Endothelial cell of umbilical vein (primary cell): ENCODE results near the gene ZNF816. TPM values are rescaled to one million over a fixed set of nuclear protein-coding genes. Genes with fewer than 3 reads are reported as not detected.

Experiments used
- BruUV-seq: library from RNA; stranded (reverse); fragments of 400-500 nt; replicated peaks from 2 replicates; lab custom pipeline; 2021; lab: Mats Ljungman, UMichigan
- CTCF ChIA-PET: fragments of 300-600, 350-600 bp; sonication (Branson Sonifier 250); formaldehyde crosslinking; loops from one replicate; lab custom pipeline; 2021; ENCODE audit warnings: antibody characterized with exemption, inconsistent platforms; lab: Charles Lee
- POLR2A ChIA-PET: fragments of 300-600, 350-600 bp; sonication (Branson Sonifier 250); formaldehyde crosslinking; loops from one replicate; lab custom pipeline; 2021; ENCODE audit warnings: antibody characterized with exemption, inconsistent platforms; lab: Charles Lee
- DNase-seq: peaks from one replicate; pipeline ENCODE4 v3.0.0-alpha.2; 2011; ENCODE audit warnings: low read depth, low spot score
- FAIRE-seq: peaks from 2 replicates; lab custom pipeline; 2011; peaks lifted over from hg19 to GRCh38; lab: Jason Lieb, UNC
- H2AFZ ChIP-seq: 2 replicates; pipeline ENCODE4 v1.6.0; 2012; ENCODE audit warnings: low read depth, low read length, control low read depth, inconsistent platforms
- H3K27ac ChIP-seq: 2 replicates; pipeline ENCODE4 v1.5.1; 2011; ENCODE audit warnings: low read depth, mild to moderate bottlenecking, control low read depth, low read length, moderate library complexity; ENCODE audit not compliant: insufficient read depth
- H3K27me3 ChIP-seq, 2 experiments: 2 replicates each; pipeline versions ENCODE4 v1.6.0 to v1.6.1; 2011; ENCODE audit warnings: low read length in 2 of 2, mixed read lengths in 1 of 2; ENCODE audit not compliant: control insufficient read depth in 2 of 2, insufficient read depth in 2 of 2
- H3K36me3 ChIP-seq, 2 experiments: 2 replicates in 1 of 2; 3 replicates in 1 of 2; pipeline ENCODE4 v1.5.1; 2011; ENCODE audit warnings: low read length in 2 of 2, mild to moderate bottlenecking in 1 of 2, moderate library complexity in 1 of 2; ENCODE audit not compliant: control insufficient read depth in 2 of 2, insufficient read depth in 2 of 2; ENCODE audit errors: extremely low read depth in 1 of 2
- H3K4me1 ChIP-seq: 3 replicates; pipeline ENCODE4 v1.5.1; 2011; ENCODE audit warnings: mild to moderate bottlenecking, low read length; ENCODE audit not compliant: control insufficient read depth, insufficient read depth; ENCODE audit errors: extremely low read depth
- H3K4me2 ChIP-seq: 2 replicates; pipeline ENCODE4 v1.6.1; 2011; ENCODE audit warnings: low read length, control low read depth, mixed read lengths; ENCODE audit not compliant: insufficient read depth
- H3K4me3 ChIP-seq, 3 experiments: fragments of 200-600 bp in 1 of 3; sonication (generic), shearing (Covaris generic) in 1 of 3; replicated peaks in 1 of 3; 2 replicates each; pipeline ENCODE4 v1.5.1; 2011 to 2016; ENCODE audit warnings: control low read depth in 3 of 3, low read length in 3 of 3, mild to moderate bottlenecking in 2 of 3, inconsistent platforms in 1 of 3, low read depth in 1 of 3, moderate library complexity in 1 of 3; ENCODE audit not compliant: insufficient read depth in 1 of 3
- H3K79me2 ChIP-seq: 2 replicates; pipeline ENCODE4 v1.6.0; 2012; ENCODE audit warnings: low read length, inconsistent platforms; ENCODE audit not compliant: control insufficient read depth, insufficient read depth
- H3K9ac ChIP-seq: replicated peaks from 2 replicates; pipeline ENCODE3; 2011; ENCODE audit warnings: low read length, control low read depth; ENCODE audit not compliant: insufficient read depth; ENCODE audit errors: extremely low read depth
- H3K9me1 ChIP-seq: replicated peaks from 3 replicates; pipeline ENCODE4 v1.6.0; 2011; ENCODE audit warnings: mild to moderate bottlenecking, low read length; ENCODE audit not compliant: control insufficient read depth, insufficient read depth; ENCODE audit errors: extremely low read depth
- H3K9me3 ChIP-seq: replicated peaks from 2 replicates; pipeline ENCODE4 v1.5.1; 2012; ENCODE audit warnings: low read length, inconsistent platforms; ENCODE audit not compliant: control insufficient read depth, insufficient read depth
- H4K20me1 ChIP-seq: replicated peaks from 2 replicates; pipeline ENCODE3; 2011; ENCODE audit warnings: mild to moderate bottlenecking, low read length; ENCODE audit not compliant: control insufficient read depth, insufficient read depth; ENCODE audit errors: extremely low read depth
- CTCF ChIP-seq, 2 donors: IDR thresholded peaks; 1 replicate in 1 of 2; 2 replicates in 1 of 2; pipeline ENCODE4 v1.5.1; 2011; ENCODE audit warnings: low read length in 2 of 2, mild to moderate bottlenecking in 2 of 2, moderate library complexity in 2 of 2, control low read depth in 1 of 2, inconsistent platforms in 1 of 2, low read depth in 1 of 2; ENCODE audit not compliant: insufficient read depth in 1 of 2; ENCODE audit errors: extremely low read depth in 1 of 2
- EZH2 ChIP-seq: IDR thresholded peaks from 2 replicates; pipeline ENCODE4 v1.6.1; 2012; ENCODE audit warnings: borderline replicate concordance, low read depth, mild to moderate bottlenecking, moderate library complexity, low read length, inconsistent platforms; ENCODE audit not compliant: severe bottlenecking
- FOS ChIP-seq: IDR thresholded peaks from 2 replicates; pipeline ENCODE4 v1.6.1; 2011; ENCODE audit warnings: mild to moderate bottlenecking, low read length, moderate library complexity, borderline replicate concordance; ENCODE audit not compliant: insufficient read depth
- GATA2 ChIP-seq: IDR thresholded peaks from 2 replicates; pipeline ENCODE4 v1.7.0; 2011; ENCODE audit warnings: low read depth, mild to moderate bottlenecking, moderate library complexity, mixed read lengths, low read length; ENCODE audit not compliant: insufficient read length, insufficient read depth
- JUN ChIP-seq: IDR thresholded peaks from 2 replicates; pipeline ENCODE4 v1.6.1; 2011; ENCODE audit warnings: borderline replicate concordance, low read depth; ENCODE audit not compliant: insufficient read length, insufficient read depth
- MAX ChIP-seq: IDR thresholded peaks from 2 replicates; pipeline ENCODE4 v1.6.1; 2011; ENCODE audit not compliant: insufficient read depth, insufficient read length
- MYC ChIP-seq: IDR thresholded peaks from one replicate; pipeline ENCODE4 v1.6.1; 2011; ENCODE audit warnings: mild to moderate bottlenecking, low read depth, low read length
- POLR2A ChIP-seq: IDR thresholded peaks from 2 replicates; pipeline ENCODE4 v1.6.1; 2012; ENCODE audit warnings: low read depth, mild to moderate bottlenecking, control low read depth, low read length
- POLR2AphosphoS5 ChIP-seq: IDR thresholded peaks from 2 replicates; pipeline ENCODE4 v1.6.1; 2012; ENCODE audit warnings: low read depth, mild to moderate bottlenecking, control low read depth, low read length, moderate library complexity; ENCODE audit not compliant: insufficient read depth
- dilution Hi-C: fragments of 300-500 bp; cut with MboI; formaldehyde crosslinking; loops from one replicate; pipeline ENCODE4 v1.15.0; 2019; ENCODE audit warnings: low sequenced_read_pairs; ENCODE audit not compliant: extremely low pct_ligation_motif_present
- intact Hi-C: fragments of 100-400 bp; cut with micrococcal nuclease; formaldehyde crosslinking; loops from one replicate; pipeline ENCODE4 v1.10.0; 2022
- polyA plus RNA-seq, 4 experiments: library from polyadenylated mRNA; depleted of rRNA in 3 of 4; stranded (reverse) in 3 of 4; unstranded in 1 of 4; fragments of >200 nt; gene quantifications; 2 replicates each; pipeline versions ENCODE4 v1.2.1 to v1.2.3, GENCODE V29; 2011 to 2012; ENCODE audit warnings: missing spikeins in 1 of 4
- total RNA-seq: library from RNA; stranded (reverse); gene quantifications from 2 replicates; pipeline ENCODE4 v1.2.3, GENCODE V29; 2021

The ZNF816 gene
- total and polyA plus RNA-seq, 2 donors (not counting 3 experiments of a cell fraction or from before 2014, with no cell fraction given) = 1.8 to 4.9 TPM

DNA sequence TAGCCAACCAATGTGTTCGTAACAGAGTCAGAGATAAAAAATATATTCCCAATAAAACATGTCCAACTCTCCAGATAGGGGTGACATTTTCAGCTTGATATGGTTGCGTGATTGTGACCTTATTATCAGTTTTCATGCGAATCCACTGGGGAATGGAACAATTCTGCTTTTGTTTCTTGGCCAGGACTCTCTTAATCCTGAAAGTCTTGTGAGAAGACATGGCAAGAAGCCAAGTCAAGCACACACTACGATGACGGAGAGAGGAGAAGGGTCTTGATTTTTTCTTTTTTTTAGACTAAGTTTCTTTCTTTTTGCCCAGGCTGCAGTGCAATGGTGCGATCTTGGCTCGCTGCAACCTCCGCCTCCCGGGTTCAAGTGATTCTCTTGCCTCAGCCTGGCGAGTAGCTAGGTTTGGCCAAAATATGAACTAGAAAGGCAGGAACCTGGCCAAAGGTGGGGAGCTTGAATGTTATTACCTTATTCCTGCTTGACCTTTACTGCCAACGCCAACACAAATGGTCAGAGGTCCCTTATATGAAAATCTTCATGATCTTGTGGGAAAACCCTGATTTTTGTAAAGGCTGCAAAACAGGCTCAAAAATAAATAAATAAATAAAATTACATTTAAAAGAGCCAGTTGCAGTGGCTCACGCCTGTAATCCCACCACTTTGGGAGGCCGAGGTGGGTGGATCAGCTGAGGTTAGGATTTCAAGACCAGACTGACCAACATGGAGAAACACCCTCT lies 14.5 kb downstream of the ZNF816 start:
- Histone ChIP-seq H3K4me1 (no peaks in the 10 kb centered on the region), H2AFZ (no peak overlapping the region), H3K9ac (no peak overlapping the region), H3K27ac (no peak overlapping the region), H4K20me1 (no peaks in the 10 kb centered on the region), H3K27me3 (no peaks in the 10 kb centered on the region), H3K79me2 (no peaks in the 10 kb centered on the region), H3K4me3 (no peak overlapping the region), H3K9me1 (no peaks in the 10 kb centered on the region), H3K36me3 (peaks cover 2 to 10% of the 10 kb centered on the region in 2 experiments), H3K4me2 (no peak overlapping the region), H3K9me3 (peaks cover 9% of the 10 kb centered on the region)
- DNase-seq (no peak), FAIRE-seq (no peak)
- ChIA-PET CTCF (no interaction called here), POLR2A (no interaction called here)
- no peak for TF ChIP-seq MAX
- no peak for TF ChIP-seq CTCF (IDR thresholded peaks at IDR 0.05; ENCODE audit: extremely low read depth in 1 of 2, insufficient read depth in 1 of 2, low read depth in 1 of 2, low read length in 2 of 2)
- no peak for TF ChIP-seq MYC
- TF ChIP-seq POLR2AphosphoS5 = no peak
- TF ChIP-seq POLR2A = no peak
- no peak for TF ChIP-seq JUN
- TF ChIP-seq EZH2 = no peak
- no peak for TF ChIP-seq FOS
- no peak for TF ChIP-seq GATA2
- intact Hi-C loops (no loop called here), dilution Hi-C loops (no loop called here)
- BruUV-seq = no TSS peak
